Measurements from ENCODE around the gene LAMC3. TPM values are rescaled to one million over a fixed set of nuclear protein-coding genes. Genes with fewer than 3 reads are reported as not detected.
"Not testable (repeated sequence)": the region's sequence is repeated elsewhere in the genome, so short reads cannot be mapped to it uniquely, and the experiment has no call there.

Gene LAMC3
- total RNA-seq, 2 experiments from 2014 or later, result 0.69 to 0.98 TPM

GRCh38 chr9:130997925-130998596 lies 10.9 kb upstream of the LAMC3 start:
- Mint-ChIP-seq H3K4me3 (no peak overlapping the region), H3K36me3 (ENCODE audit: low read depth) (no peaks in the 10 kb centered on the region), H3K9me3 (no peaks in the 10 kb centered on the region), H3K27ac (no peak overlapping the region), H3K4me1 (ENCODE audit: low read depth) (no peaks in the 10 kb centered on the region), H3K27me3 (ENCODE audit: low read depth) (peaks cover 5% of the 10 kb centered on the region)
- intact Hi-C loops (cut with micrococcal nuclease), result loop anchor here (1.0 to 5.0 kb wide), 2 partner anchors 57 to 126 kb away; no protein-coding TSS in a partner anchor
- DNase-seq, result peak; percentile 63
- CTCF ChIA-PET, result interaction anchor here (0.5 to 1.4 kb wide), 14 partner anchors 9 to 875 kb away, joined by 3 to 6 read pairs (median 3); no protein-coding TSS in a partner anchor

- intact Hi-C loops (cut with micrococcal nuclease), result loop anchor here (1.0 to 5.0 kb wide), 2 partner anchors 57 to 126 kb away; no protein-coding TSS in a partner anchor
- H3K4me3 Mint-ChIP-seq, result no peak overlapping the region
- H3K9me3 Mint-ChIP-seq, result no peaks in the 10 kb centered on the region
- H3K27me3 Mint-ChIP-seq (ENCODE audit: low read depth), result peaks cover 5% of the 10 kb centered on the region
- CTCF ChIA-PET, result interaction anchor here (0.6 to 1.4 kb wide), 13 partner anchors 8 to 254 kb away, joined by 3 to 6 read pairs (median 3); no protein-coding TSS in a partner anchor
- DNase-seq, result no peak
- H3K27ac Mint-ChIP-seq, result no peak overlapping the region
- H3K36me3 Mint-ChIP-seq (ENCODE audit: low read depth), result no peaks in the 10 kb centered on the region
- no peaks in the 10 kb centered on the region for H3K4me1 Mint-ChIP-seq (ENCODE audit: low read depth)
These were observed 10.3 kb upstream of the LAMC3 start for GRCh38 chr9:130998597-130999244.

GRCh38 chr9:130999245-130999623 lies 9.7 kb upstream of the LAMC3 start:
- Mint-ChIP-seq H3K36me3 (ENCODE audit: low read depth) (no peaks in the 10 kb centered on the region), H3K9me3 (no peaks in the 10 kb centered on the region), H3K4me1 (ENCODE audit: low read depth) (no peaks in the 10 kb centered on the region), H3K4me3 (no peak overlapping the region), H3K27ac (no peak overlapping the region), H3K27me3 (ENCODE audit: low read depth) (peaks cover 5% of the 10 kb centered on the region)
- CTCF ChIA-PET, result interaction anchor here (1.0 to 1.4 kb wide), 4 partner anchors 66 to 137 kb away, joined by 3 read pairs; no protein-coding TSS in a partner anchor
- intact Hi-C loops (cut with micrococcal nuclease), result loop anchor here (5.0 kb wide), 1 partner anchor 127 kb away; no protein-coding TSS in a partner anchor
- DNase-seq, result no peak

GRCh38 chr9:131000526-131000925 lies 8.4 kb upstream of the LAMC3 start:
- H3K27me3 Mint-ChIP-seq (ENCODE audit: low read depth); H3K27ac Mint-ChIP-seq; intact Hi-C loops (cut with micrococcal nuclease); DNase-seq; H3K4me3 Mint-ChIP-seq; H3K4me1 Mint-ChIP-seq (ENCODE audit: low read depth); H3K36me3 Mint-ChIP-seq (ENCODE audit: low read depth); H3K9me3 Mint-ChIP-seq: not testable (repeated sequence)
- CTCF ChIA-PET, result interaction anchor here (0.9 kb wide), 1 partner anchor 134 kb away, joined by 3 read pairs; no protein-coding TSS in a partner anchor

- intact Hi-C loops (cut with micrococcal nuclease), result no loop called here
- CTCF ChIA-PET, result no interaction called here
These were observed 8.0 kb upstream of the LAMC3 start for GRCh38 chr9:131001021-131001420.

GRCh38 chr9:131001990-131002389 lies 7.0 kb upstream of the LAMC3 start:
- no peaks in the 10 kb centered on the region for H3K36me3 Mint-ChIP-seq (ENCODE audit: low read depth)
- H3K27me3 Mint-ChIP-seq (ENCODE audit: low read depth), result peaks cover 10% of the 10 kb centered on the region
- CTCF ChIA-PET, result no interaction called here

More at GRCh38 chr9:131001021-131001420, 8.0 kb upstream of the LAMC3 start:
- Mint-ChIP-seq H3K4me1 (ENCODE audit: low read depth) (no peaks in the 10 kb centered on the region), H3K36me3 (ENCODE audit: low read depth) (no peaks in the 10 kb centered on the region), H3K27ac (no peak overlapping the region), H3K27me3 (ENCODE audit: low read depth) (peaks cover 5% of the 10 kb centered on the region), H3K4me3 (no peak overlapping the region), H3K9me3 (no peaks in the 10 kb centered on the region)
- DNase-seq, result no peak

GRCh38 chr9:131006601-131007000 lies 2.4 kb upstream of the LAMC3 start:
- H3K4me1 Mint-ChIP-seq (ENCODE audit: low read depth), result peaks cover 3% of the 10 kb centered on the region
- no peak overlapping the region for H3K27ac Mint-ChIP-seq
- no peaks in the 10 kb centered on the region for H3K9me3 Mint-ChIP-seq
- peaks cover 22% of the 10 kb centered on the region for H3K27me3 Mint-ChIP-seq (ENCODE audit: low read depth)
- no peak overlapping the region for H3K4me3 Mint-ChIP-seq
- H3K36me3 Mint-ChIP-seq (ENCODE audit: low read depth), result no peaks in the 10 kb centered on the region
- intact Hi-C loops (cut with micrococcal nuclease), result no loop called here
- DNase-seq, result no peak
- CTCF ChIA-PET, result interaction anchor here (0.7 to 1.2 kb wide), 4 partner anchors 8 to 41 kb away, joined by 3 to 5 read pairs (median 4); no protein-coding TSS in a partner anchor

More at GRCh38 chr9:131001990-131002389, 7.0 kb upstream of the LAMC3 start:
- Mint-ChIP-seq H3K4me1 (ENCODE audit: low read depth) (no peaks in the 10 kb centered on the region), H3K9me3 (no peaks in the 10 kb centered on the region), H3K4me3 (no peak overlapping the region), H3K27ac (no peak overlapping the region)
- DNase-seq, result no peak
- intact Hi-C loops (cut with micrococcal nuclease), result no loop called here

- no peaks in the 10 kb centered on the region for H3K36me3 Mint-ChIP-seq (ENCODE audit: low read depth)
- no peak for DNase-seq
- intact Hi-C loops (cut with micrococcal nuclease), result loop anchor here (2.0 kb wide), 1 partner anchor 39 kb away; no protein-coding TSS in a partner anchor
- peaks cover 3% of the 10 kb centered on the region for H3K4me1 Mint-ChIP-seq (ENCODE audit: low read depth)
- H3K27ac Mint-ChIP-seq, result no peak overlapping the region
- no peaks in the 10 kb centered on the region for H3K9me3 Mint-ChIP-seq
- H3K4me3 Mint-ChIP-seq, result no peak overlapping the region
- H3K27me3 Mint-ChIP-seq (ENCODE audit: low read depth), result peaks cover 23% of the 10 kb centered on the region
- CTCF ChIA-PET, result interaction anchor here (0.6 to 1.0 kb wide), 2 partner anchors 11 to 41 kb away, joined by 3 read pairs; no protein-coding TSS in a partner anchor
These were observed 888 bp upstream of the LAMC3 start for GRCh38 chr9:131008086-131008485.

- Mint-ChIP-seq H3K27me3 (ENCODE audit: low read depth) (peaks cover 23% of the 10 kb centered on the region), H3K4me1 (ENCODE audit: low read depth) (peaks cover 3% of the 10 kb centered on the region), H3K4me3 (peak overlapping the region; percentile 15), H3K27ac (no peak overlapping the region), H3K36me3 (ENCODE audit: low read depth) (no peaks in the 10 kb centered on the region), H3K9me3 (no peaks in the 10 kb centered on the region)
- intact Hi-C loops (cut with micrococcal nuclease), result loop anchor here (2.0 kb wide), 1 partner anchor 38 kb away; no protein-coding TSS in a partner anchor
- no peak for DNase-seq
- CTCF ChIA-PET, result no interaction called here
These were observed 438 bp upstream of the LAMC3 start for GRCh38 chr9:131008563-131008908.

- DNase-seq, result no peak
- H3K36me3 Mint-ChIP-seq (ENCODE audit: low read depth), result no peaks in the 10 kb centered on the region
- H3K4me1 Mint-ChIP-seq (ENCODE audit: low read depth), result peaks cover 3% of the 10 kb centered on the region
- H3K4me3 Mint-ChIP-seq, result no peak overlapping the region
- intact Hi-C loops (cut with micrococcal nuclease), result no loop called here
- H3K9me3 Mint-ChIP-seq, result no peaks in the 10 kb centered on the region
- peaks cover 25% of the 10 kb centered on the region for H3K27me3 Mint-ChIP-seq (ENCODE audit: low read depth)
- CTCF ChIA-PET, result interaction anchor here (0.8 to 1.4 kb wide), 2 partner anchors 12 to 141 kb away, joined by 3 to 7 read pairs; no protein-coding TSS in a partner anchor
- H3K27ac Mint-ChIP-seq, result no peak overlapping the region
These were observed 1.7 kb downstream of the LAMC3 start for GRCh38 chr9:131010482-131011273.

- intact Hi-C loops (cut with micrococcal nuclease), result no loop called here
- Mint-ChIP-seq H3K4me3 (no peak overlapping the region), H3K27ac (no peak overlapping the region), H3K4me1 (ENCODE audit: low read depth) (peaks cover 3% of the 10 kb centered on the region), H3K9me3 (no peaks in the 10 kb centered on the region), H3K36me3 (ENCODE audit: low read depth) (no peaks in the 10 kb centered on the region), H3K27me3 (ENCODE audit: low read depth) (peaks cover 25% of the 10 kb centered on the region)
- CTCF ChIA-PET, result interaction anchor here (0.8 to 1.4 kb wide), 3 partner anchors 13 to 142 kb away, joined by 3 to 7 read pairs (median 3); no protein-coding TSS in a partner anchor
- DNase-seq, result no peak
These were observed 2.5 kb downstream of the LAMC3 start for GRCh38 chr9:131011274-131012022.
